H1 (cell line): ENCODE measurements around the gene NUP85. TPM values are rescaled to one million over a fixed set of nuclear protein-coding genes. Genes with fewer than 3 reads are reported as not detected.

Experiments used
- CTCF ChIA-PET: fragments of 300-600 bp; sonication (Branson Sonifier 250); formaldehyde crosslinking; loops from one replicate; lab custom pipeline; 2021; ENCODE audit not compliant: partially characterized antibody; lab: Charles Lee
- POLR2A ChIA-PET: fragments of 300-600 bp; sonication (Branson Sonifier 250); formaldehyde crosslinking; loops from one replicate; lab custom pipeline; 2021; ENCODE audit warnings: inconsistent platforms; ENCODE audit not compliant: partially characterized antibody; lab: Charles Lee
- DNase-seq, 2 experiments: peaks; one replicate each; pipeline versions ENCODE4 v3.0.0 to v3.0.0-alpha.2; 2010 to 2022; ENCODE audit warnings: low spot score in 2 of 2, low read depth in 1 of 2, mixed read lengths in 1 of 2
- FAIRE-seq: peaks from 2 replicates; lab custom pipeline; 2011; peaks lifted over from hg19 to GRCh38; lab: Jason Lieb, UNC
- H2AFZ ChIP-seq: 2 replicates; pipeline ENCODE4 v1.8.1; 2012; ENCODE audit warnings: low read length, inconsistent platforms
- H2AK5ac ChIP-seq: 2 replicates; pipeline ENCODE4 v1.6.1; 2013; ENCODE audit warnings: low read depth, low read length
- H2BK120ac ChIP-seq: replicated peaks from 2 replicates; pipeline ENCODE3; 2013; ENCODE audit warnings: low read depth, low read length, inconsistent platforms
- H2BK12ac ChIP-seq: 2 replicates; pipeline ENCODE4 v1.6.1; 2013; ENCODE audit warnings: low read depth, low read length
- H2BK15ac ChIP-seq: 2 replicates; pipeline ENCODE4 v1.6.1; 2013; ENCODE audit warnings: low read length
- H2BK20ac ChIP-seq: 2 replicates; pipeline ENCODE4 v1.6.1; 2013; ENCODE audit warnings: low read length
- H2BK5ac ChIP-seq: 2 replicates; pipeline ENCODE4 v1.6.1; 2013; ENCODE audit warnings: low read depth, low read length
- H3K14ac ChIP-seq: 2 replicates; pipeline ENCODE4 v1.6.1; 2013; ENCODE audit warnings: inconsistent platforms; ENCODE audit not compliant: insufficient read length
- H3K18ac ChIP-seq: 2 replicates; pipeline ENCODE4 v1.6.1; 2013; ENCODE audit warnings: low read length; ENCODE audit errors: extremely low read depth
- H3K23ac ChIP-seq: 2 replicates; pipeline ENCODE4 v1.6.1; 2013; ENCODE audit warnings: inconsistent platforms; ENCODE audit not compliant: insufficient read length
- H3K23me2 ChIP-seq: 2 replicates; pipeline ENCODE4 v1.6.1; 2013; ENCODE audit warnings: low read depth, low read length
- H3K27ac ChIP-seq: 2 replicates; pipeline ENCODE4 v1.6.1; 2011; ENCODE audit warnings: low read depth, low read length, inconsistent platforms
- H3K27me3 ChIP-seq, 4 experiments: replicated peaks in 1 of 4; 1 replicate in 1 of 4; 2 replicates in 3 of 4; pipeline versions ENCODE4 v1.6.1 to v1.8.1; 2011 to 2013; ENCODE audit warnings: low read length in 3 of 4, mild to moderate bottlenecking in 3 of 4, inconsistent platforms in 2 of 4, mixed read lengths in 2 of 4, moderate library complexity in 1 of 4; ENCODE audit not compliant: control insufficient read depth in 3 of 4, insufficient read depth in 3 of 4; ENCODE audit errors: extremely low read depth in 1 of 4
- H3K36me3 ChIP-seq, 4 experiments: 2 replicates each; pipeline versions ENCODE4 v1.6.1 to v1.8.1; 2011 to 2013; ENCODE audit warnings: mild to moderate bottlenecking in 4 of 4, low read length in 3 of 4, moderate library complexity in 2 of 4, control low read depth in 1 of 4, inconsistent platforms in 1 of 4; ENCODE audit not compliant: insufficient read depth in 4 of 4, control insufficient read depth in 2 of 4
- H3K4ac ChIP-seq: replicated peaks from 2 replicates; pipeline ENCODE3; 2013; ENCODE audit warnings: low read length, low read depth, mixed read lengths, inconsistent platforms; ENCODE audit not compliant: insufficient read length
- H3K4me1 ChIP-seq, 4 experiments: replicated peaks in 1 of 4; 1 replicate in 1 of 4; 2 replicates in 3 of 4; pipeline versions ENCODE4 v1.6.1 to v1.8.1; 2011 to 2013; ENCODE audit warnings: low read length in 3 of 4, inconsistent platforms in 2 of 4, mixed read lengths in 1 of 4; ENCODE audit not compliant: insufficient read depth in 4 of 4, control insufficient read depth in 3 of 4
- H3K4me2 ChIP-seq, 2 experiments: 2 replicates each; pipeline versions ENCODE4 v1.6.1 to v1.8.1; 2011 to 2013; ENCODE audit warnings: low read depth in 2 of 2, low read length in 2 of 2, control low read depth in 1 of 2, inconsistent platforms in 1 of 2, mild to moderate bottlenecking in 1 of 2; ENCODE audit not compliant: insufficient read depth in 1 of 2
- H3K4me3 ChIP-seq, 4 experiments: fragments of 200-600, 300-600 bp in 1 of 4; sonication (generic), shearing (Covaris generic), sonication (Bioruptor Twin) in 1 of 4; 2 replicates each; pipeline versions ENCODE4 v1.5.1 to v1.8.1; 2011 to 2016; ENCODE audit warnings: low read length in 4 of 4, low read depth in 3 of 4, control low read depth in 2 of 4, inconsistent platforms in 2 of 4, mild to moderate bottlenecking in 2 of 4, mixed read lengths in 1 of 4, moderate library complexity in 1 of 4; ENCODE audit not compliant: insufficient read depth in 2 of 4; ENCODE audit errors: extremely low read depth in 1 of 4
- H3K56ac ChIP-seq: replicated peaks from 2 replicates; pipeline ENCODE3; 2013; ENCODE audit warnings: low read depth, mild to moderate bottlenecking, mixed read lengths, low read length, inconsistent platforms; ENCODE audit not compliant: insufficient read length
- H3K79me1 ChIP-seq: 2 replicates; pipeline ENCODE4 v1.6.1; 2013; ENCODE audit warnings: low read depth, low read length, control low read depth
- H3K79me2 ChIP-seq, 2 experiments: 2 replicates each; pipeline versions ENCODE4 v1.6.1 to v1.8.1; 2012 to 2013; ENCODE audit warnings: low read length in 2 of 2, mild to moderate bottlenecking in 2 of 2, inconsistent platforms in 1 of 2; ENCODE audit not compliant: insufficient read depth in 2 of 2, control insufficient read depth in 1 of 2
- H3K9ac ChIP-seq, 4 experiments: replicated peaks in 1 of 4; 1 replicate in 1 of 4; 2 replicates in 3 of 4; pipeline versions ENCODE4 v1.6.1 to v1.8.1; 2011 to 2013; ENCODE audit warnings: low read depth in 3 of 4, low read length in 3 of 4, control low read depth in 2 of 4, mild to moderate bottlenecking in 2 of 4, moderate library complexity in 2 of 4, inconsistent platforms in 1 of 4; ENCODE audit errors: extremely low read depth in 1 of 4
- H3K9me3 ChIP-seq, 2 experiments: 2 replicates each; pipeline versions ENCODE4 v1.6.1 to v1.8.1; 2012 to 2013; ENCODE audit warnings: mild to moderate bottlenecking in 2 of 2, moderate library complexity in 2 of 2, control low read depth in 1 of 2, inconsistent platforms in 1 of 2, low read depth in 1 of 2, low read length in 1 of 2, mixed read lengths in 1 of 2; ENCODE audit not compliant: insufficient read depth in 2 of 2
- H4K20me1 ChIP-seq, 2 experiments: replicated peaks in 1 of 2; 2 replicates each; pipeline versions ENCODE3 to v1.8.1; 2011 to 2013; ENCODE audit warnings: inconsistent platforms in 2 of 2, low read length in 2 of 2, mild to moderate bottlenecking in 1 of 2; ENCODE audit not compliant: insufficient read depth in 2 of 2, control insufficient read depth in 1 of 2
- H4K5ac ChIP-seq: 2 replicates; pipeline ENCODE4 v1.6.1; 2013; ENCODE audit warnings: low read length, low read depth, mixed read lengths, inconsistent platforms; ENCODE audit not compliant: insufficient read length
- H4K8ac ChIP-seq: 2 replicates; pipeline ENCODE4 v1.8.0; 2013; ENCODE audit warnings: mild to moderate bottlenecking, moderate library complexity, low read length, inconsistent platforms; ENCODE audit not compliant: insufficient read depth; ENCODE audit errors: extremely low read depth
- H4K91ac ChIP-seq: replicated peaks from 2 replicates; pipeline ENCODE3; 2013; ENCODE audit warnings: low read length, mixed read lengths, inconsistent platforms; ENCODE audit not compliant: insufficient read length
- BCL11A ChIP-seq, 2 experiments: IDR thresholded peaks; one replicate each; pipeline ENCODE4 v1.6.1; 2011; ENCODE audit warnings: low read depth in 2 of 2, low read length in 2 of 2, mild to moderate bottlenecking in 2 of 2
- GTF2F1 ChIP-seq: IDR thresholded peaks from 2 replicates; pipeline ENCODE4 v1.6.1; 2012; ENCODE audit warnings: low read depth, low read length, improper control_type of control experiment, borderline replicate concordance
- HDAC6 ChIP-seq: IDR thresholded peaks from one replicate; pipeline ENCODE4 v1.7.1; 2012; ENCODE audit warnings: low read depth, mild to moderate bottlenecking, inconsistent platforms, low read length, moderate library complexity
- KDM1A ChIP-seq: fragments of 200-600, 300-600 bp; sonication (generic); IDR thresholded peaks from 2 replicates; pipeline ENCODE4 v1.7.1; 2016; ENCODE audit warnings: mild to moderate bottlenecking, low read length, borderline replicate concordance
- KDM5A ChIP-seq: fragments of 200-600 bp; IDR thresholded peaks from 2 replicates; pipeline ENCODE4 v1.7.1; 2012; ENCODE audit warnings: mild to moderate bottlenecking, low read length, inconsistent platforms, mixed read lengths
- MAFK ChIP-seq: IDR thresholded peaks from 2 replicates; pipeline ENCODE4 v1.6.1; 2012; ENCODE audit warnings: low read depth, mild to moderate bottlenecking, improper control_type of control experiment, low read length
- NANOG ChIP-seq: IDR thresholded peaks from 2 replicates; pipeline ENCODE4 v1.6.1; 2011; ENCODE audit warnings: low read length, low read depth, mild to moderate bottlenecking, inconsistent platforms; ENCODE audit not compliant: insufficient read depth, poor library complexity, severe bottlenecking
- POLR2AphosphoS5 ChIP-seq: IDR thresholded peaks from 2 replicates; pipeline ENCODE4 v1.6.1; 2011; ENCODE audit warnings: low read depth, low read length
- POU5F1 ChIP-seq: IDR thresholded peaks from 2 replicates; pipeline ENCODE4 v1.6.1; 2011; ENCODE audit warnings: low read depth, mild to moderate bottlenecking, low read length, moderate library complexity
- SIRT6 ChIP-seq: IDR thresholded peaks from one replicate; pipeline ENCODE4 v1.7.1; 2012; ENCODE audit warnings: low read length, inconsistent platforms
- TBP ChIP-seq: IDR thresholded peaks from 2 replicates; pipeline ENCODE4 v1.6.1; 2011; ENCODE audit warnings: low read depth, low read length, improper control_type of control experiment
- YY1 ChIP-seq: IDR thresholded peaks from 2 replicates; pipeline ENCODE4 v1.6.1; 2011; ENCODE audit warnings: low read depth, mild to moderate bottlenecking, low read length
- WGBS, 2 experiments: shearing (Covaris generic) in 1 of 2; methylation state at CpG; one replicate each; pipeline versions ENCODE4 v1.1.6 to v1.1.7; 2013 to 2015; ENCODE audit warnings: low lambda C conversion rate in 2 of 2, mixed read lengths in 2 of 2, inconsistent platforms in 1 of 2, low coverage in 1 of 2, missing lambda C conversion rate in 1 of 2; ENCODE audit not compliant: insufficient replicate concordance in 2 of 2, insufficient coverage in 1 of 2, insufficient read length in 1 of 2; ENCODE audit errors: extremely low coverage in 1 of 2, missing lambda C conversion rate in 1 of 2; 5-methylcytosine and 5-hydroxymethylcytosine counted together
- polyA plus RNA-seq, 7 experiments: library from polyadenylated mRNA; depleted of rRNA in 3 of 7; stranded (reverse) in 5 of 7; unstranded in 2 of 7; fragments of >200 nt in 5 of 7; fragments of 200-250 nt in 2 of 7; gene quantifications; 1 replicate in 5 of 7; 2 replicates in 1 of 7; 4 replicates in 1 of 7; pipeline versions ENCODE4 v1.2.1 to v1.2.3, GENCODE V29; 2011 to 2013; ENCODE audit warnings: missing spikeins in 2 of 7, mixed read lengths in 2 of 7
- total RNA-seq: library from RNA; stranded (reverse); fragmentation: NEBNext Ultra II Directional; extraction: Animal tissue kit (Norgen Biotek cat#: 25700); gene quantifications from 2 replicates; pipeline ENCODE4 v1.2.1, GENCODE V29; 2021
- TF ChIP-seq, protein P1 (sequence below): IDR thresholded peaks from 2 replicates; pipeline ENCODE4 v1.6.1; 2011; ENCODE audit warnings: low read depth, mild to moderate bottlenecking, low read length; ENCODE audit not compliant: insufficient read depth

NUP85 gene
- total and polyA plus RNA-seq, 2 of the 8 experiments (the other 6 are each of a cell fraction or from before 2014, with no cell fraction given) = 98.5 to 154 TPM

DNA sequence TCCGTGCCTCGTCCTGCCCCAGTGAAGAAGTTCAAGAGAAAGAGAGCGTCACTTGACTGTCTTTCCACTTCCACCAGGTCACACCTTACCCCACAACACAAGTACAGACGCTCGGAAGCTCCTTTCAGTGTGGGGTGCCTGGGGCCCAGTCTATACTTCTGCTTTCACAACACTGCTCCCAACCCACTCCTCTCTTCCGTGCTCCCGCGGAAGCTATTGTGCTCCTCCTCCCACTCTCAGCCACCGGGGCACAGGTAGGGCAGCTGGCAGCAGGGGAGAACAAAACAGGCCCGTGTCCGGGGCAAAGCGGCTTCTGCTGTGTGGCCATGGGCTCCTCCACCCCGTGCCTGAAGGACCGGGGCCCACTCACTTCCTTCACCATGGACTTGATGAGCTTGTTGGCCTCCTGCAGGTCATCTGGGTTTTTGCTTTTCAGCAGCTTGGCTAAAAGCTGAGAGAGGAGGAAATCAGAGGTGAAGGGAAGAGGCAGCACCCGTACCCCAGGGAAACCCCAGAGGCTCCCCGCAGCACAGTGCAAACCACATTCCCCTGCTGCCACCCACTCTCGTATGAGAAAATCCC, 37.1 kb downstream of the NUP85 start:
- Histone ChIP-seq H3K9me3 (no peaks in the 10 kb centered on the region), H3K4me3 (no peak overlapping the region), H2AK5ac (no peak overlapping the region), H3K56ac (no peak overlapping the region), H3K4me1 (peaks cover 0 to 4% (median 0%) of the 10 kb centered on the region in 4 experiments; a peak in 3 of 7 replicates), H2BK5ac (no peak overlapping the region), H3K79me1 (no peaks in the 10 kb centered on the region), H2BK120ac (no peak overlapping the region), H3K4ac (no peak overlapping the region), H3K9ac (no peak overlapping the region), H4K91ac (no peak overlapping the region), H3K23me2 (no peaks in the 10 kb centered on the region), H2BK20ac (no peak overlapping the region), H2AFZ (no peak overlapping the region), H3K23ac (no peak overlapping the region), H3K27ac (no peak overlapping the region), H4K8ac (no peak overlapping the region; the same call in 1 of the 2 replicates), H3K18ac (no peak overlapping the region), H2BK15ac (no peak overlapping the region), H4K5ac (no peak overlapping the region), H3K14ac (no peak overlapping the region), H3K27me3 (no peaks in the 10 kb centered on the region), H3K4me2 (no peak overlapping the region), H4K20me1 (peaks cover 14 to 23% of the 10 kb centered on the region in 2 experiments), H3K36me3 (peaks cover 27 to 61% (median 51%) of the 10 kb centered on the region in 4 experiments), H3K79me2 (peaks cover 0 to 2% of the 10 kb centered on the region in 2 experiments; a peak in 1 of 4 replicates), H2BK12ac (no peak overlapping the region)
- WGBS, 2 experiments = 89% methylated on average over 17 of the region's 17 CpGs; no CpG with 5 or more reads in 1 of the 2 experiments
- ChIA-PET POLR2A (interaction anchor here (1.2 to 6.3 kb wide), 3 partner anchors 18 to 27 kb away, joined by 4 to 53 read pairs (median 17); partner anchors contain the start of genes GGA3, MIF4GD and MRPS7), CTCF (interaction anchor here (1.0 to 16.5 kb wide), 11 partner anchors 7 to 186 kb away, joined by 3 to 369 read pairs (median 14); partner anchors contain the start of genes GGA3, MIF4GD, MRPS7 and SLC25A19)
- FAIRE-seq (no peak), DNase-seq (no peak)
- no peak for TF ChIP-seq GTF2F1
- no peak for TF ChIP-seq TBP
- TF ChIP-seq SIRT6 = no peak
- TF ChIP-seq YY1 = no peak
- TF ChIP-seq POLR2AphosphoS5 = no peak
- TF ChIP-seq KDM1A = no peak
- no peak for TF ChIP-seq KDM5A
- no peak for TF ChIP-seq BCL11A (IDR thresholded peaks at IDR 0.05; ENCODE audit: low read depth in 2 of 2, low read length in 2 of 2)
- TF ChIP-seq POU5F1 = no peak
- no peak for TF ChIP-seq MAFK
- no peak for TF ChIP-seq NANOG
- TF ChIP-seq HDAC6 = no peak
- TF ChIP-seq, protein P1, sequence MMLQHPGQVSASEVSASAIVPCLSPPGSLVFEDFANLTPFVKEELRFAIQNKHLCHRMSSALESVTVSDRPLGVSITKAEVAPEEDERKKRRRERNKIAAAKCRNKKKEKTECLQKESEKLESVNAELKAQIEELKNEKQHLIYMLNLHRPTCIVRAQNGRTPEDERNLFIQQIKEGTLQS = no peak
